Measurements from ENCODE around the gene ATG101.

The ATG101 gene

DNA sequence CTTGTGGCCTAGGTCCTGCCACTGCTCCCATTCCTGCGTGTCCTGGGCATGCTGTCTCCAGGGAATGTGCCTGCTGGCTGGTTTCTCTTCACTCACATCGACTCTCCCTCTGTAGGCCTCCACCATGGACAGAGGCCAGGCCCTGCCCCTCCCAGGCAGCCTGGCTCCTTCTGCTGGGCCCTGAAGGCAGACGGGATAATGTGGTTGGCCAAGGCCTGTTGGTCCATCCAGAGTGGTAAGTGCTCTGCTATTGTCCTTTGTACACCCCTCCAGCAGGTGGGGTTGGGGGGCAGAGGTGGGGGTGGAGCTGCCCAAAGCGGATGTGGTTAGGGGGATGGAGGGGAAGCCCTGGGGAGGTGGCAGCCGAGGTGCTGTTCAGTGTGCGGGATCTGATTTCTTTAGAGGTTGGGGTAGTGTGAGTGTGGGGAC, 28.1 kb upstream of the ATG101 start:
- DNase-seq (ENCODE audit: low read depth in 1 of 2, low spot score in 1 of 2): no peak

GRCh38 chr12:52042706-52043385, 26.9 kb upstream of the ATG101 start:
- no peak for DNase-seq (ENCODE audit: low read depth in 1 of 2, low spot score in 1 of 2)

- no peak for DNase-seq (ENCODE audit: low read depth in 1 of 2, low spot score in 1 of 2)
Observed at GRCh38 chr12:52043386-52044212, 26.2 kb upstream of the ATG101 start.

DNA sequence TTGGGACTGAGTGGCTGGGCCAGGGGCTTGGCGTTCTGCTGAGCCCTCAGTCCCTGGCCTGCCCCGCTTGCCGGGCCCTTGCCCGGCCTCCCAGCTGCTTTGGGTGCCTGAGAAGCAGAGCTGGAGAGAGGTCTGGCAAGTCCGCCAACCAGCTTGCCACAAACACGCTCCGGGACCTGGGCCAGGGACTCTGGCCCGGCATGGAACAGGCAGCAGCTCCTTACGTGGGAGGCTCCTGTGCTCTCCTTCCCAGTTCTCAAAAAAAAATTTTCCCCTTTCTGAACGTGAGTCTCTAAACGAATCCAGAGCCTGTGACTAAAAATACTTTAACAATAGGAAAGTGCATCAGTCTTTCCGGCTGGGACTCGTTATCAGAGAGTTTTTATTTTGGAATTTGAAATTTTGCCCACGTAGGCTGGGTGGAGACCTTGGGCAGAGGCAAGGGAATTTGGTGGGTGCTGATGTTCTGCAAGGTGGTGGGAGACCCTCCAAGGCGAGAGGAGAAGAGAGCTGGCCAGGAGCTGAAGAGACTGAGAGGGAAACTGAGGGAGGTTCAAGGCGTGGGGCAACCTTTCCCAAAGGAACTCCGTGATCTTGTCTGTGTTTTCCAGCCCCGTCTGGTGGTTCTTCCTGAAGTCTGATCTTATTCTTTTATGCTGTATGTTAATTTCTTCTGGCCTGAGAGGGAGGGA, 25.3 kb upstream of the ATG101 start:
- DNase-seq (ENCODE audit: low read depth in 1 of 2, low spot score in 1 of 2): no peak

DNA sequence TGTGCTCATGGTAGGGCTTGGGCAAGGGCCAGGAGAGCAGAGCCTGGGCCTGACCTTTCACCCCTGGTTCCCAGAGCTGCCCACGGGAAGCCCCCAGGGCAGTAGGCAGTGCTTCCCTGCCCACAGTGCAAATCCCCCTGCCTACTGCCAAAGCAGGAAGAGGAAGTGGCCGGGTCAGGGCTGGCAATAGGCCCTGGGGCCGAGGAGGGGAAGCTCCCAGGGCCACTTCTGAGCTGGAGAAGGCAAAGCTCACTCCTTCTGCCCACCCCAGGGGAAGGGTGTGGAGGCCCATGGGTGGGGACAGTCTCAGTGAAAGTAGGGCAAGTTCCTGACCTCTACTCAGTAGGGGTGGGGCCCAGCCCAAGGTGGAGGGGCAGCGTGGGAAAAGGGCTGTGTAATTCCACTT, 24.0 kb upstream of the ATG101 start:
- no peak for DNase-seq (ENCODE audit: low read depth in 1 of 2, low spot score in 1 of 2)

DNA sequence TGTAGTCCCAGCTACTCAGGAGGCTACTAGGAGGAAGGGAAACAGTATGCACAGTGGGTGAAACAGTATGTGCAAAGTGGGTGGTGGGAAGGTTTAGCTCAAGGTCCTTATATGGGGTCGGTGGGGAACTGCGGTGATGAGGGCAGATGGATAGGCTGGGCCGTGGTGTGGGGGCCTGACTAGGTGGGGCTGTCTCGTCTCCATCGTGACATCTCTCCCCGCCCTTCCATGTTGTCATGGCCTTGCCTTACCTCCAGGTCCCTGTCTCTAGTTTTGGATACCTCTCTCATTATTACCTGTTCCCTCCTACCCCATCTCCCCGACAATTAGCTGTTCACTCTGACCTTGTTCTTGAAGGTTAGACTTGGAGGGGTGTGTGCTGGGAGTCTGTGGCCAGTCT, 22.9 kb upstream of the ATG101 start:
- no peak for DNase-seq (ENCODE audit: low read depth in 1 of 2, low spot score in 1 of 2)

DNA sequence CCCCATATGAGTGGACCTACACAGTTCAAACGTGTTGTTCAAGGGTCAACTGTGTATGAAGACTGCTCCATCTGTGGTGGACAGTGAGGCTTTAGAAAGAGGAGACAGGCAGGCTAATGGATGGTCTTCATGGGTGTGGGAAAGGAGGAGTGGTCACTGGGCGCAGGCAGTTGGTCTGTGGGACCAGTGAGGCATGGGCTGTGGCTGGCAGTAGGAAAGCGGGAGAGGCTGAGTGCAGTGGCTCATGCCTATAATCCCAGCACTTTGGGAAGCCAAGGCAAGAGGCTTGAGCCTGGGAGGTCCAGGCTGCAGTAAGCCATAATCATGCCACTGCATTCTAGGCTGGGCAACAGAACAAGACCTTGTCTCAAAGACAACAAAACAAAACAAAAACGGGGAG, 20.5 kb upstream of the ATG101 start:
- no peak for DNase-seq (ENCODE audit: low read depth in 1 of 2, low spot score in 1 of 2)

GRCh38 chr12:52049688-52050087, 20.1 kb upstream of the ATG101 start:
- no peak for DNase-seq (ENCODE audit: low read depth in 1 of 2, low spot score in 1 of 2)

- DNase-seq (ENCODE audit: low read depth in 1 of 2, low spot score in 1 of 2): no peak
Observed at GRCh38 chr12:52050116-52050757, 19.5 kb upstream of the ATG101 start.

DNA sequence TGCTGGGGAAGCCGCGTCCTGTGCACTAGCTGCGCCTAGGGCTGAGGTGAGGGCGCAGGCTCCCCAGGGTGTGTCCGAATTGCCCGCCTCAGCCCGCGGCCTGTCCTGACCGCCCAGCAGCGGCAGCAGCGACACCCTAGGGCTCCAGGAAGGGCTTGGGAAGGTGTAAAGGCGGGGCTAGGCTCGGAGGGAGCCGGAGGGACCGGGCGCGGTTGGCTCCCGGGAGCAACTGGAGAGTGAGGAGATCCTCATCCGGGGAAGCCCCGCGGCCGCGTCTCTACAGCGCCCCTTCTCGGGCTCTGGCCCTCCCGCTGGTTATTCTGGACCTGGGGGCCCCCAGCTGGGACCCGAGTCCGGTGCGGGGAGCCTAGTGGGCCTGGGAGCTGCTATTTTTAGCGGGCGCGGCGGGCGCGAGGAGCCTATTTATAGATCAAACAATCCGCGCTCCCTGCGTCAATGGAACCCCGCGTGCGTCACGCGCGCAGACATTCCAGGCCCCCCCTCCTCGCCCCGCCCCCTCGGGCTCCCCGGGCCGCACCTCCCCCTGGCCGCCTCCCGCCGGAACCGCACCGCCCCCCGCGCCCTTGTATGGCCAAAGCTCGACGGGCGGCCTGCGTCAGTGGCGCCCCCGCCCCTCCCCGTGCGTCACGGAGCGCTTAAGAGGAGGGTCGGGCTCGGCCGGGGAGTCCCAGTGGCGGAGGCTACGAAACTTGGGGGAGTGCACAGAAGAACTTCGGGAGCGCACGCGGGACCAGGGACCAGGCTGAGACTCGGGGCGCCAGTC, 18.8 kb upstream of the ATG101 start, which contains the start of gene NR4A1:
Gene NR4A1, plus strand, starts transcription at position 685 of the 784 bp plus-strand sequence. CDS start 2,887 bp downstream, outside the sequence.
- DNase-seq (ENCODE audit: low read depth in 1 of 2, low spot score in 1 of 2): peak; percentile 96 to 99

- DNase-seq (ENCODE audit: low read depth in 1 of 2, low spot score in 1 of 2): no peak
Observed at GRCh38 chr12:52052468-52053186, 17.2 kb upstream of the ATG101 start.

- no peak for DNase-seq (ENCODE audit: low read depth in 1 of 2, low spot score in 1 of 2)
Observed at GRCh38 chr12:52053536-52054209, 16.1 kb upstream of the ATG101 start.

DNA sequence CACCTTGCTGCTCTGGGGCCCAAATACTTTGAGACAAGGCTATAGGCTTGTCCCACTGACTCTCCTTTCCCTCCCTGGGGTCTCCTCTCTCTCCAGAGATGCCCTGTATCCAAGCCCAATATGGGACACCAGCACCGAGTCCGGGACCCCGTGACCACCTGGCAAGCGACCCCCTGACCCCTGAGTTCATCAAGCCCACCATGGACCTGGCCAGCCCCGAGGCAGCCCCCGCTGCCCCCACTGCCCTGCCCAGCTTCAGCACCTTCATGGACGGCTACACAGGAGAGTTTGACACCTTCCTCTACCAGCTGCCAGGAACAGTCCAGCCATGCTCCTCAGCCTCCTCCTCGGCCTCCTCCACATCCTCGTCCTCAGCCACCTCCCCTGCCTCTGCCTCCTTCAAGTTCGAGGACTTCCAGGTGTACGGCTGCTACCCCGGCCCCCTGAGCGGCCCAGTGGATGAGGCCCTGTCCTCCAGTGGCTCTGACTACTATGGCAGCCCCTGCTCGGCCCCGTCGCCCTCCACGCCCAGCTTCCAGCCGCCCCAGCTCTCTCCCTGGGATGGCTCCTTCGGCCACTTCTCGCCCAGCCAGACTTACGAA, 15.4 kb upstream of the ATG101 start:
- no peak for DNase-seq (ENCODE audit: low read depth in 1 of 2, low spot score in 1 of 2)

DNA sequence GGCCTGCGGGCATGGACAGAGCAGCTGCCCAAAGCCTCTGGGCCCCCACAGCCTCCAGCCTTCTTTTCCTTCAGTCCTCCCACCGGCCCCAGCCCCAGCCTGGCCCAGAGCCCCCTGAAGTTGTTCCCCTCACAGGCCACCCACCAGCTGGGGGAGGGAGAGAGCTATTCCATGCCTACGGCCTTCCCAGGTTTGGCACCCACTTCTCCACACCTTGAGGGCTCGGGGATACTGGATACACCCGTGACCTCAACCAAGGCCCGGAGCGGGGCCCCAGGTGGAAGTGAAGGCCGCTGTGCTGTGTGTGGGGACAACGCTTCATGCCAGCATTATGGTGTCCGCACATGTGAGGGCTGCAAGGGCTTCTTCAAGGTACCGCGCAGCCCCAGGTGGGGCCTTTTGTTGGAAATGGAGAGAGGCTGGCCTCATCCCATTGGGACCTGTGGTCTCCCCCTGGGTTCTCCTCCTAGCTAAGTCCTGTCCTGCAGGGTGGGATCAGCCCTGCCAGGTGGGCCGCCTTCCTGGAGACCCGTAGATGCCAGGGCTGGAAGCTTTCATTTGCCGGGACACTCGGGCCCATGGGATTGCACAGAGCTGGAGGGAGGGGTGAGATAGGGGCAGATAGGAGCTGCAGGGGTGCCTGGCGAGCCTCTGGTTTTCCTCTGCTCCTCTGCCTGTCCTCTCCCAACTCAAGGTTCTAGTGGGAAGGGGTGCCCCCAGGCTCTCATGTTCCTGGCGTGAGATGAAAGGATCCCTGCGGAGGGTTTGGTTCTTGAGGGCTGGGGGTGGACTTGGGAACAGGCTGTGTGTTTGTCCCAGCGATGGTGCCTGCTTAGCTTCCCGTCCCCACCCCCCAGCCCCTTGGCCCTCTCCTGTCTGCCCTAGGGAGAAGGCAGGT, 14.7 kb upstream of the ATG101 start:
- DNase-seq (ENCODE audit: low read depth in 1 of 2, low spot score in 1 of 2): no peak

GRCh38 chr12:52055731-52056711, 13.8 kb upstream of the ATG101 start:
- DNase-seq (ENCODE audit: low read depth in 1 of 2, low spot score in 1 of 2): no peak

DNA sequence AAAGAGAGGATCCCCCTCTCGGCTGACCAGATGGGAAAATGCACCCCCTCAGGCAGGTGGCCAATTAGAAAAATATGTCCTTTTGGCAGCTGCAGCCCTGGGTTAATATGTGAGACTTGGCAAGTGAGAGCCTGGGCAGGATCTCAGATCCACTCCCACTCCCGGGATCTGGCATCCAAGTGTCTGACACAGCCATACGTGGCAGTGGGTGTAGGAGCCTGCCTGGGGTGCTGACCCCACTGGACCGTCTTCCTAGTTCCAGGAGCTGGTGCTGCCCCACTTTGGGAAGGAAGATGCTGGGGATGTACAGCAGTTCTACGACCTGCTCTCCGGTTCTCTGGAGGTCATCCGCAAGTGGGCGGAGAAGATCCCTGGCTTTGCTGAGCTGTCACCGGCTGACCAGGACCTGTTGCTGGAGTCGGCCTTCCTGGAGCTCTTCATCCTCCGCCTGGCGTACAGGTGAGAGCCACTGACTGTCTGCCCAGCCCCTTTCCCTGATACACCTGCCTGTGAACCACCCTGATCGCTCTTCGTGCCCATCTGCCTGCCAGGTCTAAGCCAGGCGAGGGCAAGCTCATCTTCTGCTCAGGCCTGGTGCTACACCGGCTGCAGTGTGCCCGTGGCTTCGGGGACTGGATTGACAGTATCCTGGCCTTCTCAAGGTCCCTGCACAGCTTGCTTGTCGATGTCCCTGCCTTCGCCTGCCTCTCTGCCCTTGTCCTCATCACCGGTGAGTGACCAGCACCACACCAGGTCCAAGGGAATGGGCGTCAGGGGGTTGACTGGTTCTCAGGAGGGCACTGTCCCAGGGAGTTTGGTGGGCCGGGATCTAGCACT, 12.8 kb upstream of the ATG101 start:
- no peak for DNase-seq (ENCODE audit: low read depth in 1 of 2, low spot score in 1 of 2)
